ENCODE measurements around the gene HDHD2.
"Not testable (repeated sequence)": the region's sequence is repeated elsewhere in the genome, so short reads cannot be mapped to it uniquely, and the experiment has no call there.

The HDHD2 gene

DNA sequence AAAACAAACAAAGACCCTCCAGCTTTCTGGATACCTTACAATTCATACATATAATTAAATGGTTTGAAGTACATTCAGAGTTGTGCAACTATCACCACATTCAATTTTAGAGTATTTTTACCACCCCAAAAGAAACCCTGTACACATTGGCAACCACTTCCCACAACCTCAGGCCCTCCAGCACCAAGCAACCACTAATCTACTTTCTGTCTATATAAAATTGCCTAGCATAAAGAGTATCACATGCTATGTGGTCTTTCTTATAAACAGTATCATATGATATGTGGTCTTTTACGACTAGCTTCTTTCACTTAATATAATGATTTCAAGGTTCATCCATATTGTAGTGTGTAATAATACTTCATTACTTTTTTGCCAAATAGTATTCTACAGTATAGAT, 18.6 kb upstream of the HDHD2 start:
- peaks cover 2% of the 10 kb centered on the region for H3K36me3 Mint-ChIP-seq (ENCODE audit: insufficient read depth)
- peak; percentile 60 for ATAC-seq (replicated peaks; ENCODE audit: extremely low read depth, poor library complexity, severe bottlenecking)
- no peak overlapping the region for H3K27ac Mint-ChIP-seq (ENCODE audit: low read depth)
- H3K9me3 Mint-ChIP-seq: no peaks in the 10 kb centered on the region
- peaks cover 31% of the 10 kb centered on the region for H3K4me1 Mint-ChIP-seq
- H3K27me3 Mint-ChIP-seq: no peaks in the 10 kb centered on the region
- H3K4me3 Mint-ChIP-seq: no peak overlapping the region
- no peak for DNase-seq (ENCODE audit: low spot score in 2 of 2)

DNA sequence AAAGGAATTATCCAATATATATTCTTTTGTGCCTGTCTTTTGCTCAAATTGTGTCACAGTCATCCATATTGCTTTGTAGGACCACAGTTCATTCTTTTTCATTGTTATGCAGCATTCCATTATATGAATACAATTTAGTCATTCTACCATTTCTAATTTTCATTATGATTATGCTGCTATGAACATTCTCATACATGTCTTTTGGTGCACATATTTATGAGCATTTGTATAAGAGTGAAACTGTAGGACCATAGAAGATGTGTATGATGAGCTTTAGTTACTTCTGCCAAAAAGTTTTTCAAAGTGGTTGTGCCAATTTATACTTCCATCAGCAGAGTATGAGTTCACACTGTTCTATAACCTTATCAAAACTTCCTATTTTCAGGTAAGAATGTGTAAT, 18.2 kb upstream of the HDHD2 start:
- H3K27me3 Mint-ChIP-seq: no peaks in the 10 kb centered on the region
- peaks cover 32% of the 10 kb centered on the region for H3K4me1 Mint-ChIP-seq
- DNase-seq (ENCODE audit: low spot score in 2 of 2) (no peak), ATAC-seq (replicated peaks; ENCODE audit: extremely low read depth, poor library complexity, severe bottlenecking) (no peak)
- no peaks in the 10 kb centered on the region for H3K9me3 Mint-ChIP-seq
- H3K4me3 Mint-ChIP-seq: no peak overlapping the region
- peaks cover 2% of the 10 kb centered on the region for H3K36me3 Mint-ChIP-seq (ENCODE audit: insufficient read depth)
- H3K27ac Mint-ChIP-seq (ENCODE audit: low read depth): no peak overlapping the region

DNA sequence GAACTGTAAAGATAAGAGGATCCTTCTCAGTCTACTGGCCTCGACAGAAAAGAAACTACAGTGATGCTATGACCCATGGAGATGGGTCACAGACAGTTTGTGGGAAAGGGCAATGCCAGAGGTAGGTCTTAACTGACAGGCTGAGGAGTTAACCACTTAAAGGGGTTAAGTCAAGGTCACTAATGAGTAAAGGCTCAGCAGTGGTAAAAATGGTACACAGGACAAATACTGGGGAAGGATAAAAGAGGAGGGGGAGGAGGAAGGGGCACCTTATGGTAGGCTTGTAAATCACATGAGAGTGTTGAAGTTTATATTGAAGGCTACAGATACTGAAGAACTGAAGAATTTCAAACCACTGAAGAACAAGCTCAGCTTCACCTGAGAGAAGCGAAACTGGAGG, 16.0 kb upstream of the HDHD2 start:
- no peak overlapping the region for H3K27ac Mint-ChIP-seq (ENCODE audit: low read depth)
- no peak for DNase-seq (ENCODE audit: low spot score in 2 of 2)
- no peaks in the 10 kb centered on the region for H3K27me3 Mint-ChIP-seq
- H3K36me3 Mint-ChIP-seq (ENCODE audit: insufficient read depth): peaks cover 2% of the 10 kb centered on the region
- H3K4me3 Mint-ChIP-seq: no peak overlapping the region
- ATAC-seq (replicated peaks; ENCODE audit: extremely low read depth, poor library complexity, severe bottlenecking): no peak
- no peaks in the 10 kb centered on the region for H3K9me3 Mint-ChIP-seq
- peaks cover 38% of the 10 kb centered on the region for H3K4me1 Mint-ChIP-seq

DNA sequence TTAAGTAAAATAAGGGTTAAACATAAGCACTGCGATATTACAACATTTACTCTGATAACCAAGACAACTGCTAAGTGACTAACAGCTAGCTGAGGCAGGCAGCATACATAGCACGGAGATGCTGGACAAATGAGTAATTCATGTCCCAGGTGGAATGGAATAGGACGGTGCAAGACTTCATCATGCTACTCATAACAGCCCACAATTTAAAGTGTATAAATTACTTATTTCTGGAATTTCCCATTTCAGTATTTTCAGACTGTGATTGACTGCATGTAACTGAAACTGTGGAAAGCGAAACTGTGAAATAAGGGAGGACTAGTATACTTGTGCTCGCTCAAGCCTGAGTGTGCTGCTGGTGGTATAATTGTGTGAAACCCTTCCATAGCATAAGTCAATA, 12.9 kb upstream of the HDHD2 start:
- H3K36me3 Mint-ChIP-seq (ENCODE audit: insufficient read depth): peaks cover 2% of the 10 kb centered on the region
- peaks cover 22% of the 10 kb centered on the region for H3K4me1 Mint-ChIP-seq
- peak; percentile 52 for ATAC-seq (replicated peaks; ENCODE audit: extremely low read depth, poor library complexity, severe bottlenecking)
- no peaks in the 10 kb centered on the region for H3K27me3 Mint-ChIP-seq
- no peak overlapping the region for H3K27ac Mint-ChIP-seq (ENCODE audit: low read depth)
- H3K4me3 Mint-ChIP-seq: no peak overlapping the region
- DNase-seq (ENCODE audit: low spot score in 2 of 2): no peak
- no peaks in the 10 kb centered on the region for H3K9me3 Mint-ChIP-seq

DNA sequence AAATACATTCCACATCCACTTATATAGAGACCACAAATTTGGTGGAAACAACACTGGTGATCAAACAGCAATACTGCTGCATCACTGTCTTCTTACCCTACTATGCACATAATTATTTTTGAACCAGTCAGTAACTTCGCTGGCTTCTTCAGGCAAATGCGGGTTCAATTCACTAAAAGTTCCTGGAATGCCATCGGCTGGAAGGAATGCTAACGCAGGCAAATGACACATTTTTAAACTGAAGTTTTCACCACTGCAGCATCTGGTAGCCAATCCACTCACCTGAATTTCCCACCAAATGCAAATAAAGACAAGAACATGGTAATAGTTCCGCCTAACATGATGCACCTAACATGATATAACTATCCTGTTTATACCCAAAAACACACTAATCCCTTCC, 10.0 kb upstream of the HDHD2 start:
- no peak for DNase-seq (ENCODE audit: low spot score in 2 of 2)
- ATAC-seq (replicated peaks; ENCODE audit: extremely low read depth, poor library complexity, severe bottlenecking): no peak
- Mint-ChIP-seq H3K27me3 (no peaks in the 10 kb centered on the region), H3K9me3 (no peaks in the 10 kb centered on the region), H3K27ac (ENCODE audit: low read depth) (no peak overlapping the region), H3K4me1 (peaks cover 16% of the 10 kb centered on the region), H3K4me3 (no peak overlapping the region), H3K36me3 (ENCODE audit: insufficient read depth) (peaks cover 10% of the 10 kb centered on the region)

DNA sequence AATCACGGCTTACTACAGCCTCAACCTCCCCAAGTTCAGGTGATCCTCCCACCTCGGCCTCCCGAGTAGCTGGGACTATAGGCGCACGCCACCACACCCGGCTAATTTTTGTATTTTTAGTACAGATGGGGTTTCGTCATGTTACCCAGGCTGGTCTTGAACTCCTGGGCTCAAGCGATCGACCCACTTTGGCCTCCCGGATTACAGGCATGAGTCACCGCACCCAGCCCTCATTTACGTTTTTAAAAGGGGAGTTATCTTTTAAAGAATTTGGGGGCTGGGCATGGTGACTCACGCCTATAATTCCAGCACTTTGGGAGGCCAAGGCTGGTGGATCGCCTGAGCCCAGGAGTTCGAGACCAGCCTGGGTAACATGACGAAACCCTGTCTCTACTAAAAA, 8.1 kb upstream of the HDHD2 start:
- not testable (repeated sequence) for H3K36me3 Mint-ChIP-seq (ENCODE audit: insufficient read depth); H3K4me1 Mint-ChIP-seq; H3K27ac Mint-ChIP-seq (ENCODE audit: low read depth); H3K4me3 Mint-ChIP-seq; ATAC-seq (replicated peaks; ENCODE audit: extremely low read depth, poor library complexity, severe bottlenecking); H3K9me3 Mint-ChIP-seq; H3K27me3 Mint-ChIP-seq; DNase-seq (ENCODE audit: low spot score in 2 of 2)

DNA sequence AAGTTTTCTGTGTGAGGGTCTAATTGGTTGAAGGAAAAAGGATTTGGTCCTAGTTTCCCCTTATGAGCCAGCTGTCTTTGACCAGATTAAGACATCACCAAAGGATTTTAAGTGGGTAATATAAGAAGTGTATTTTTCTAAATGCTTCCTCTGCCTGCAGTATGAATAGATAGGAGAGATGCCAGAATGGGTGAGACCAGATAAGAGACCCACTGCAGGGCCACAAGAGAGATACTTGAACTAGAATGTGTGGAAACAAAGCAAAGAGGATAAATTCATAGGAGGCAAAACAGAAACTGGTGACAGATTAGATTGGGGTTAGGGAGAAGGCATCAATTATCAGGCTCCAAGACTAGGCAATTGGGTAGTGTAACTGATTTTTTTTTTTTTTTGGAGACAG, 1.1 kb upstream of the HDHD2 start:
- Mint-ChIP-seq H3K9me3 (no peaks in the 10 kb centered on the region), H3K27me3 (no peaks in the 10 kb centered on the region), H3K27ac (ENCODE audit: low read depth) (peak overlapping the region; percentile 93), H3K4me3 (peak overlapping the region; percentile 99), H3K4me1 (peaks cover 39% of the 10 kb centered on the region), H3K36me3 (ENCODE audit: insufficient read depth) (peaks cover 9% of the 10 kb centered on the region)
- DNase-seq (ENCODE audit: low spot score in 2 of 2) (no peak), ATAC-seq (replicated peaks; ENCODE audit: extremely low read depth, poor library complexity, severe bottlenecking) (no peak)

DNA sequence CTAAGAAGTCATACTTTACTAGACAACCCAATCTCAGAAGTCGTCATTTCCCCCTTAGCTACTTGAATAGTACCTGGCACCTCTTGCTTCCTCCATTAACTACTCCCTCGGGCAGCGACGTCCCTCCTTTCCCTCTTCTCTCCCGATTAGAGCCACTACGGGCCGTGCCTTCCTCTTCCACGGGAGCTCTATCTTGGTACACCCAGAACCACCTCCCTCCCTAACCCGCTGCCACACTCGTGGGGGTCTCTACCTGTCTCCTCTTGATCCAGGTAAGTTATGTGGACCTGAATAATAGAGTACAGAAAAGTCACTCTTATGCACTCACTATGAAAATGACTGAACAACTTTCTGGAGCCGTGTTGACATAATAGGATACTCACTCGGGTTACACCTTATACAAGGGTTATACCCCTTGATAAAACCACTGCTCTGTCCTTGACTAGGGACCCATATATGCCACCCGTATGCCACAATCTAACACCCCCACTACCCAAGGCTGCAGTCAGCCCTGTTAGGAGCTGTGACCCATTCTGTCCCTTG, 595 bp upstream of the HDHD2 start:
- Mint-ChIP-seq H3K27me3 (no peaks in the 10 kb centered on the region), H3K27ac (ENCODE audit: low read depth) (peak overlapping the region; percentile 93), H3K36me3 (ENCODE audit: insufficient read depth) (peaks cover 9% of the 10 kb centered on the region), H3K4me3 (peak overlapping the region; percentile 99), H3K4me1 (peaks cover 44% of the 10 kb centered on the region), H3K9me3 (no peaks in the 10 kb centered on the region)
- ATAC-seq (replicated peaks; ENCODE audit: extremely low read depth, poor library complexity, severe bottlenecking) (peak; percentile 8), DNase-seq (ENCODE audit: low spot score in 2 of 2) (no peak)

DNA sequence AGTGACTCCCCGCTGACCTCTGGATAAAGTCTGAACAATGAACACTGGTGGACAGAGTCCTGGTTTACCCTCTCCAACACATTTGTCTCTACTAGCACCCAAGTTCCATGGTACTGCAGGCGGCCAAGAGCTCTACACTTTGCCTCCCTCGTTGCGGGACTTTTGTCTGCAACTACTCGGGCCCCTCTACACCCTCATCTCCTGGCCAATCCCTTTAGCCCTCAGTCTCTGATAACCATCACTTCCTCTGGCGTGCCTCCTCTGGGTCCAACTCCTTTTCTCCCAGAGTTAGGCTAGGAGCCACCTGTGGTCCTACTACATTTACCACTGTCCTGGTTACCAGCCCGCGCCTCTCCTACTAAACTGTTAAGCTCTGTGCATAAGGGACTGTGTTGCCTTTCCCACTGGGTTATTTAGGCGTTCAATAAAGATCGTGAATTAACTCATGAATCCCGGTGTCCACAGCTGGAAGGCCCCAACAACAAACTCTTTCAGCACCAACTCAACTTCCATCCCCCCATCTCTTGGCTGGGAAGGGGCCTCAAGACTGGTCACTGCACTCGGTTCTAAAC, 757 bp downstream of the HDHD2 start:
- peaks cover 57% of the 10 kb centered on the region for H3K4me1 Mint-ChIP-seq
- DNase-seq (ENCODE audit: low spot score in 2 of 2): no peak
- H3K27ac Mint-ChIP-seq (ENCODE audit: low read depth): peak overlapping the region; percentile 93
- no peaks in the 10 kb centered on the region for H3K27me3 Mint-ChIP-seq
- H3K4me3 Mint-ChIP-seq: peak overlapping the region; percentile 99
- no peaks in the 10 kb centered on the region for H3K9me3 Mint-ChIP-seq
- ATAC-seq (replicated peaks; ENCODE audit: extremely low read depth, poor library complexity, severe bottlenecking): no peak
- H3K36me3 Mint-ChIP-seq (ENCODE audit: insufficient read depth): peaks cover 8% of the 10 kb centered on the region

DNA sequence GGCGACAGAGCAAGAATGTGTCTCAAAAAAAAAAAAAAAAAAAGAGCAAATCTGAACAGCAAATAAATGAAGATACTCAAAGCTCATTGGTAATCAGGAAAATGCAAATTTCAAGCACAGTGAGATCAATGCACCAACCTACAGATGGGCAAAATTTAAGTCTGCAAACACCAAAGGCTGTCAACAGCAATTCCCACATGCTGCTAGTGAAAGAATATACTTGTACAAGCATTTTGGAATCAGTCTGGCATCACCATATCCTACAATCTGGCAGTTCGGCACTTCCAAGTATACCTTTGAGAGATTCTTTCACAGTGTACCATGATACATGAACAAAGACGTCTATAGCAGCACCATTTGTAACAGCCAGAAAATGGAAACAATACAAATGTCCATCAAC, 4.1 kb downstream of the HDHD2 start:
- H3K27me3 Mint-ChIP-seq: no peaks in the 10 kb centered on the region
- H3K4me3 Mint-ChIP-seq: no peak overlapping the region
- H3K4me1 Mint-ChIP-seq: peaks cover 68% of the 10 kb centered on the region

DNA sequence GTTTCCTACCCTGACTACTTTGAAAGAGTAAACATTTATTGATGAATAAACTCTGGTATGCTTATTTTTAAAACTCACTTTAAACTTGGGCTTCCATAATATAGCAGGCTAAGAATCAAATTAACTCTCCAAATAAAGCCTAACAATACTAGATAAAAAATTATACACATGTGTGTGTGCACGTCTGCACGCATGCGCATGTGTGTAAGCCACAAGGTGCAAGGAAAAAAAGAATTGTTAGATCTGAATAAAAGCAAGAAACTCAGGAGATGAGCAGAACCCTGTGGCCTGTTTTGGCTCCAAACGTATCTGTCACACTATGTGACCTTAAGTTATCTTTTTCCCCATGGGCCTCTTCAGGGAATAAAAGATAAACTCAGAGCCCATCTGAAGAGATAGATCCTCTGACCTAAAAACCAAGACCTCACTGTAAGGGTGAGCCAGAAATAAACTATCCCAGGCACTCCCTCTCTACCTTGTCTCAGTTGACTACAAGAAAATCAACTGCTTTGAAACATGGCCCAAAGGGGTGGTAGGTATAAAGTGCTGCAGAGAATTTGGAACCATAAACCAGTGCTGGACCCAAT, 6.3 kb downstream of the HDHD2 start:
- peaks cover 48% of the 10 kb centered on the region for H3K4me1 Mint-ChIP-seq

More for the DNA sequence above, 4.1 kb downstream of the HDHD2 start:
- ATAC-seq (replicated peaks; ENCODE audit: extremely low read depth, poor library complexity, severe bottlenecking): no peak
- Mint-ChIP-seq H3K27ac (ENCODE audit: low read depth) (peak overlapping the region; percentile 17), H3K36me3 (ENCODE audit: insufficient read depth) (peaks cover 11% of the 10 kb centered on the region), H3K9me3 (no peaks in the 10 kb centered on the region)
- DNase-seq (ENCODE audit: low spot score in 2 of 2): no peak

DNA sequence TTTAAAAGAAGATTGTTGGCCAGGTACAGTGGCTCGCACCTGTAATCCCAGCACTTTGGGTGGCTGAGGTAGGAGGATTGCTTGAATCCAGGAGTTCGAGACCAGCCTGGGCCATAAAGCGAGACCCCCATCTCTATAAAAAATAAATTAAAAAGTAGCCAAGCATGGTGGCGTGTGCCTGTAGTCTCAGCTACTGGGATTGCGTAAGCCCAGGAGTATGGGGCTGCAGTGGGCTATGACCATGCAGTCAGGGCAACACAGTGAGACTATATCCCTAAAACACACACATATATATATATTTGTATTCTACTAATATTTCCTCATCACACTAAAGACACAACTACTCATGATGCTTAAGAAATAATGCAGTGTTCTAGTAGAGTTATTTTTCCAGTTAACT, 7.1 kb downstream of the HDHD2 start:
- DNase-seq (ENCODE audit: low spot score in 2 of 2): no peak
- no peaks in the 10 kb centered on the region for H3K9me3 Mint-ChIP-seq
- H3K27me3 Mint-ChIP-seq: no peaks in the 10 kb centered on the region
- peaks cover 40% of the 10 kb centered on the region for H3K4me1 Mint-ChIP-seq
- no peak for ATAC-seq (replicated peaks; ENCODE audit: extremely low read depth, poor library complexity, severe bottlenecking)
- H3K27ac Mint-ChIP-seq (ENCODE audit: low read depth): no peak overlapping the region
- peaks cover 3% of the 10 kb centered on the region for H3K36me3 Mint-ChIP-seq (ENCODE audit: insufficient read depth)
- no peak overlapping the region for H3K4me3 Mint-ChIP-seq

More for the DNA sequence above, 6.3 kb downstream of the HDHD2 start:
- H3K9me3 Mint-ChIP-seq: no peaks in the 10 kb centered on the region
- ATAC-seq (replicated peaks; ENCODE audit: extremely low read depth, poor library complexity, severe bottlenecking) (no peak), DNase-seq (ENCODE audit: low spot score in 2 of 2) (no peak)
- peaks cover 3% of the 10 kb centered on the region for H3K36me3 Mint-ChIP-seq (ENCODE audit: insufficient read depth)
- H3K27me3 Mint-ChIP-seq: no peaks in the 10 kb centered on the region
- no peak overlapping the region for H3K4me3 Mint-ChIP-seq
- H3K27ac Mint-ChIP-seq (ENCODE audit: low read depth): no peak overlapping the region

DNA sequence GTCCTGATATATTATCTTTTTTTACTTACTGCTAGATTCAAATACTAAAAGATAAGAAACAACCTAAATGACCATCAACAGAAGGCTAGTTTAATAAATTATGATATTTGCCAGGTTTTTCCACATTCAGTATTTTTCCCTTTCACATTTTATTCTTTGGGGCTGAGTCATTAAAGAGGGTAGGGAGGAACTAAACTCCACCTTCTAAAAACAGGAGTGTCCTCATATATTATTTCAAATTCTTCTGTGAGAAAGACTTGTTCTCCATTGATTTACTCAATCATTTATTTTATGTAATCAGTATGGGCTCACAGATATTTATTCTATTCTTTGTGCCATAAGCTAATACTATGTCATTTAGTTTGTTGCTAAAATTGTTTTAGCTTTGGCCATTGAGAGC, 9.0 kb downstream of the HDHD2 start:
- no peak for ATAC-seq (replicated peaks; ENCODE audit: extremely low read depth, poor library complexity, severe bottlenecking)
- H3K27me3 Mint-ChIP-seq: no peaks in the 10 kb centered on the region
- no peak overlapping the region for H3K4me3 Mint-ChIP-seq
- DNase-seq (ENCODE audit: low spot score in 2 of 2): no peak
- no peak overlapping the region for H3K27ac Mint-ChIP-seq (ENCODE audit: low read depth)
- H3K9me3 Mint-ChIP-seq: no peaks in the 10 kb centered on the region
- peaks cover 5% of the 10 kb centered on the region for H3K36me3 Mint-ChIP-seq (ENCODE audit: insufficient read depth)
- H3K4me1 Mint-ChIP-seq: peaks cover 33% of the 10 kb centered on the region

Measured in central memory CD8-positive, alpha-beta T cell (primary cell).